CD1c-positive myeloid dendritic cell (primary cell): ENCODE data around the gene PRICKLE3.
A peak's percentile ranks its signal among the peaks of the same experiment; 100 is the strongest.
"Not testable (repeated sequence)": the region's sequence is repeated elsewhere in the genome, so short reads cannot be mapped to it uniquely, and the experiment has no call there.

Experiments used
- DNase-seq: peaks from one replicate; pipeline ENCODE4 v3.0.0-alpha.2; 2016; ENCODE audit errors: extremely low spot score

Gene PRICKLE3

GRCh38 chrX:49157194-49157593 is 29.0 kb downstream of the PRICKLE3 start:
- no peak for DNase-seq

- DNase-seq: peak; percentile 87
These were observed 30.0 kb downstream of the PRICKLE3 start for GRCh38 chrX:49155900-49156837.

GRCh38 chrX:49155243-49155899 is 30.8 kb downstream of the PRICKLE3 start:
- peak; percentile 36 for DNase-seq

GRCh38 chrX:49153467-49153866 is 32.7 kb downstream of the PRICKLE3 start:
- DNase-seq: no peak

GRCh38 chrX:49149291-49149690 is 36.9 kb downstream of the PRICKLE3 start:
- DNase-seq: not testable (repeated sequence)

DNA sequence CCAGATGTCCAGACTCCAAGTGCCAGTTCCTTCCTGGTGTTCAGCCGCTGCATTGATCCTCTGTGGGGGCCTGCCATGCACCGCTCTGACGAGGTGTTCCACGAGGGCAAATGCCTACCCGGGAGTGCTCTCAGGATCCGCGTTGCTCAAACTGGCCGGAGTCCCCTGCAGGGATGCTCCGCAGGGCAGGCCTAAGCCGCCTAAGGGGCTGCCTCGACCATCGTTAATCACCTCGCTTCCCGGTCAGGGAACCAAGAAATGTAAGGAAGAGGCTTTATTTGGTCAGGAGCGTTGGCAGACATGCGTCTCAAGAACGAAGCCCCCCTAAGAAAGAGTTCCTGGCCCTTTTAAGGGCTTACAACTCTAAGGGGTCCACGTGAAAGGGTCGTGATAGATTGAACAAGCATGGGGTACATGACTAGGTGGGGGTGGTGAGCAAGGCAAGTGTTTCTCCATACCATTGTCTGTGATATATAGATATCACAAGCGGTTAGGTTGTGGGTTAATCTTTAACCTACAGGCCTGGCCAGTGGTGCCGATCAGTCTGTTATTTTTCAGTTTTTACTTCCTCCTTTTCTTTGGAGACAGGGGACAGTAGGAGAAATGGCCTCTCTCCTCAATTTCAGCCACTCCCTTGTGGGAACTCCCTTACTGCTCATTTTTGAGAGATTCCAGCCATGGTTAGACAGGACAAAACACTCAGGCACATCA is 37.6 kb downstream of the PRICKLE3 start:
- not testable (repeated sequence) for DNase-seq

- no peak for DNase-seq
These were observed 38.2 kb downstream of the PRICKLE3 start for GRCh38 chrX:49147936-49148335.

- no peak for DNase-seq
These were observed 38.9 kb downstream of the PRICKLE3 start for GRCh38 chrX:49147282-49147681.

- DNase-seq: not testable (repeated sequence)
These were observed 43.0 kb downstream of the PRICKLE3 start for GRCh38 chrX:49143154-49143553.

GRCh38 chrX:49142264-49142663 is 43.9 kb downstream of the PRICKLE3 start:
- not testable (repeated sequence) for DNase-seq

DNA sequence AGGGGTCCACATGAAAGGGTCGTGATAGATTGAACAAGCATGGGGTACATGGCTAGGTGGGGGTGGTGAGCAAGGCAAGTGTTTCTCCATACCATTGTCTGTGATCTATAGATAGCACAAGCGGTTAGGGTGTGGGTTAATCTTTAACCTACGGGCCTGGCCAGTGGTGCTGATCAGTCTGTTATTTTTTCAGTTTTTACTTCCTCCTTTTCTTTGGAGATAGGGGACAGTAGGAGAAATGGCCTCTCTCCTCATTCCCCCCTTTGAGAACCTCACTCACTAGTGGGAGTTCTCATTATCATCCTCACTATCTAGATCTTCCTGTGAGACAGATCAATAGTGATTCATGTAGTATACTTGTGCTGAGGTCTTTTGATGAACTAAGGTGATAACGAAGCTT is 46.5 kb downstream of the PRICKLE3 start:
- DNase-seq: no peak

GRCh38 chrX:49137492-49137891 is 48.7 kb downstream of the PRICKLE3 start:
- DNase-seq: no peak

DNA sequence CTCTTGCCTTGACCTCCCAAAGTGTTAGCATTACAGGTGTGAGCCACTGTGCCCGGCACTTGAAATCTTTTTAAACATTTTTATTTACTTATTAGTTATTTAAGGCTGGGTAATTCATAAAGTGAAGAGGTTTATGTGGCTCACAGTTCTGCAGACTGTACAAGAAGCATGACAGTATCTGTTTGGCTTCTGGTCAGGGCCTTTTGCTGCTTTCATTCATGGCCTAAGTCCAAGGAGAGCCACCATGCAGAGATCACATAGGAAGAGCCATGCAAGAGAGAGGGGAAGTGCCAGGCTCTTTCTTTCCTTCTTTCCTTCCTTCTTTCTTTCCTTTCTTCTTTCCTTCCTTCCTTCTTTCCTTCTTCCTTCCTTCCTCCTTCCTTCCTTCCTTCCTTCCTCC is 52.4 kb downstream of the PRICKLE3 start:
- no peak for DNase-seq

GRCh38 chrX:49132275-49132674 is 53.9 kb downstream of the PRICKLE3 start:
- not testable (repeated sequence) for DNase-seq

DNA sequence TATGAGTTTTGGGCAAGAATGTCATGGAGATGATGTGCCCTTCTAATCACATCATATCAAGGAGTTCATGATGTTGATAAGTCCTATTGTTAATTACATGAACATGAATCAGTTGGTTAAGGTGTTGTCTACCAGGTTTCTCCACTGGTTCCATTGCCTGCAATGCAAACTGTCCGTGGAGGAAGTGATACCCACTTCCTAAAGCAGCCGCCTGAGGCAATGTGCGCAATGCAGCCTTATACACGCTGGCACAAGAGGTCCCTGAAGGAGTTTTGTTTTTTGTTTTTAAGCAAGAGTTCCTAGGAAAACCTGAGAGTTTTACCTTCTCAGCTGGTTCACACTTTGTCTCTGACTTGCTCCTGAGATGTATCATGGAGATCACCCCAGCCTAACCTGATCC is 56.7 kb downstream of the PRICKLE3 start:
- peak; percentile 40 for DNase-seq

DNA sequence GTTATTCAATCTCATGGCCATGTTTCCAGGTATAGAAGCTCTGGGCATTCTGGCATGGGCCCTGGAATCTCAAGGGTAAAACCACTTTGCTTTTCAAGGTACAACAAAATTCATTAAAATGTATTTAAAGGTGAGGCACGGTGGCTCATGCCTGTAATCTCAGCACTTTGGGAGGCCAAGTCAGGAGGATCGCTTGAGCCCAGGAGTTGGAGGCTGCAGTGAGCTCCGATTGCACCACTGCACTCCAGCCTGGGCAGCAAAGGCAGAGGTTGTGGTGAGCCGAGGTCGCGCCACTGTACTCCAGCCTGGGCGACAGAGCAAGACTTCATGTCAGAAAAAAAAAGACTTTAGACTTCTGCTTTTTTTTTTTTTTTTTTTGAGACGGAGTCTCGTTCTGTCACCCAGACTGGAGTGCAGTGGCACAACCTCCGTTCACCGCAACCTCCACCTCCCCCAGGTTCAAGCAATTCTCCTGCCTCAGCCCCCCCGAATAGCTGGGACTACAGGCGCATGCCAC is 58.4 kb downstream of the PRICKLE3 start:
- DNase-seq: peak; percentile 4
